ENCODE measurements around the gene NAA38.

Gene NAA38

DNA sequence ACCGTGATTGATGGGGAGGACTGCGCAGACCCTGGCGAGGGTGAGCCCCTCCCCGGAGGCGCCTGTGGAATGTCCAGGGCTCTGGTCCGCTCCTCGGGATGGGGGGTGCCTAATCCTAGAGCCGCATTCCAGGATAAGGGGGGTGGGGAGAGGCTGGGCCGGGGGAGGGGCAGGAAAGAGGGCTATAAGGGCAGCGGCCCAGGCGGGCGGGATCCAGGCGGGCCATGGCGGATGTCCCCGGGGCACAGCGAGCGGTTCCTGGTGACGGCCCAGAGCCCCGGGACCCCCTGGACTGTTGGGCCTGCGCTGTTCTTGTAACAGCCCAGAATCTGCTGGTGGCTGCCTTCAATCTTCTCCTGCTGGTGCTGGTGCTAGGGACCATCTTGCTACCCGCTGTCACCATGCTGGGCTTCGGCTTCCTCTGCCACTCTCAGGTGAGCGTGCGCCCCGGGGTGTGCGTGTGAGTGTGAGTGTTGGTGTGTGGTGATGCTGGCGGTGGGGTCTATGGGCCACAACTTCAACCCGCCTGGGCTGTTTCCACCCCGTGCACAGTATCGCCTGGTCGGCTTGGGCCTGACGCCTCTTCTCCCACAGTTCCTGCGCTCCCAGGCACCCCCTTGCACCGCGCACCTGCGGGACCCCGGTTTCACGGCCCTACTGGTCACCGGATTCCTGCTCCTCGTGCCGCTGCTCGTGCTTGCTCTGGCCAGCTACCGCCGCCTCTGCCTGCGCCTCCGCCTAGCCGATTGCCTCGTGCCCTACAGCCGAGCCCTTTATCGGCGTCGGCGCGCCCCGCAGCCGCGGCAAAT is 2.3 kb downstream of the NAA38 start, which contains the start of gene TMEM88:
TSS of gene TMEM88 (plus strand) at position 216 of the 809 bp plus-strand sequence. CDS start at position 225, 9 bp downstream.
- TF ChIP-seq, protein P1, sequence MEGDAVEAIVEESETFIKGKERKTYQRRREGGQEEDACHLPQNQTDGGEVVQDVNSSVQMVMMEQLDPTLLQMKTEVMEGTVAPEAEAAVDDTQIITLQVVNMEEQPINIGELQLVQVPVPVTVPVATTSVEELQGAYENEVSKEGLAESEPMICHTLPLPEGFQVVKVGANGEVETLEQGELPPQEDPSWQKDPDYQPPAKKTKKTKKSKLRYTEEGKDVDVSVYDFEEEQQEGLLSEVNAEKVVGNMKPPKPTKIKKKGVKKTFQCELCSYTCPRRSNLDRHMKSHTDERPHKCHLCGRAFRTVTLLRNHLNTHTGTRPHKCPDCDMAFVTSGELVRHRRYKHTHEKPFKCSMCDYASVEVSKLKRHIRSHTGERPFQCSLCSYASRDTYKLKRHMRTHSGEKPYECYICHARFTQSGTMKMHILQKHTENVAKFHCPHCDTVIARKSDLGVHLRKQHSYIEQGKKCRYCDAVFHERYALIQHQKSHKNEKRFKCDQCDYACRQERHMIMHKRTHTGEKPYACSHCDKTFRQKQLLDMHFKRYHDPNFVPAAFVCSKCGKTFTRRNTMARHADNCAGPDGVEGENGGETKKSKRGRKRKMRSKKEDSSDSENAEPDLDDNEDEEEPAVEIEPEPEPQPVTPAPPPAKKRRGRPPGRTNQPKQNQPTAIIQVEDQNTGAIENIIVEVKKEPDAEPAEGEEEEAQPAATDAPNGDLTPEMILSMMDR (IDR thresholded peaks at IDR 0.05), result no peak
- H3K4me1 Mint-ChIP-seq, result peaks cover 17% of the 10 kb centered on the region
- peaks cover 16% of the 10 kb centered on the region for H3K27me3 Mint-ChIP-seq (ENCODE audit: low read depth, poor library complexity)
- H3K36me3 Mint-ChIP-seq (ENCODE audit: low read depth), result peaks cover 38% of the 10 kb centered on the region
- H3K27ac Mint-ChIP-seq, result peak within 1 kb of the TSS; percentile 53
- DNase-seq, result peak; percentile 80
- H3K9me3 Mint-ChIP-seq, result no peaks in the 10 kb centered on the region
- H3K4me3 Mint-ChIP-seq, result peak within 1 kb of the TSS; percentile 77

DNA sequence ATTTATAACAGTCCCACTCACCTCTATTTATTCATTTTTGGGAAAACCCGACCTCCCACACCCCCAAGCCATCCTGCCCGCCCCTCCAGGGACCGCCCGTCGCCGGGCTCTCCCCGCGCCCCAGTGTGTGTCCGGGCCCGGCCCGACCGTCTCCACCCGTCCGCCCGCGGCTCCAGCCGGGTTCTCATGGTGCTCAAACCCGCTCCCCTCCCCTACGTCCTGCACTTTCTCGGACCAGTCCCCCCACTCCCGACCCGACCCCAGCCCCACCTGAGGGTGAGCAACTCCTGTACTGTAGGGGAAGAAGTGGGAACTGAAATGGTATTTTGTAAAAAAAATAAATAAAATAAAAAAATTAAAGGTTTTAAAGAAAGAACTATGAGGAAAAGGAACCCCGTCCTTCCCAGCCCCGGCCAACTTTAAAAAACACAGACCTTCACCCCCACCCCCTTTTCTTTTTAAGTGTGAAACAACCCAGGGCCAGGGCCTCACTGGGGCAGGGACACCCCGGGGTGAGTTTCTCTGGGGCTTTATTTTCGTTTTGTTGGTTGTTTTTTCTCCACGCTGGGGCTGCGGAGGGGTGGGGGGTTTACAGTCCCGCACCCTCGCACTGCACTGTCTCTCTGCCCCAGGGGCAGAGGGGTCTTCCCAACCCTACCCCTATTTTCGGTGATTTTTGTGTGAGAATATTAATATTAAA is 3.1 kb downstream of the NAA38 start:
- no peaks in the 10 kb centered on the region for H3K9me3 Mint-ChIP-seq
- TF ChIP-seq, protein P1 (IDR thresholded peaks at IDR 0.05), result no peak
- H3K36me3 Mint-ChIP-seq (ENCODE audit: low read depth), result peaks cover 39% of the 10 kb centered on the region
- no peak overlapping the region for H3K27ac Mint-ChIP-seq
- peaks cover 16% of the 10 kb centered on the region for H3K27me3 Mint-ChIP-seq (ENCODE audit: low read depth, poor library complexity)
- peaks cover 17% of the 10 kb centered on the region for H3K4me1 Mint-ChIP-seq
- peak; percentile 42 for DNase-seq
- peak overlapping the region; percentile 77 for H3K4me3 Mint-ChIP-seq

DNA sequence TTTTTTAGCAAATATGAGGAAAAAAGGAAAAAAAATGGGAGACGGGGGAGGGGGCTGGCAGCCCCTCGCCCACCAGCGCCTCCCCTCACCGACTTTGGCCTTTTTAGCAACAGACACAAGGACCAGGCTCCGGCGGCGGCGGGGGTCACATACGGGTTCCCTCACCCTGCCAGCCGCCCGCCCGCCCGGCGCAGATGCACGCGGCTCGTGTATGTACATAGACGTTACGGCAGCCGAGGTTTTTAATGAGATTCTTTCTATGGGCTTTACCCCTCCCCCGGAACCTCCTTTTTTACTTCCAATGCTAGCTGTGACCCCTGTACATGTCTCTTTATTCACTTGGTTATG is 3.7 kb downstream of the NAA38 start:
- no peak for DNase-seq
- H3K4me3 Mint-ChIP-seq, result peak overlapping the region; percentile 77
- peaks cover 37% of the 10 kb centered on the region for H3K36me3 Mint-ChIP-seq (ENCODE audit: low read depth)
- peaks cover 17% of the 10 kb centered on the region for H3K4me1 Mint-ChIP-seq
- TF ChIP-seq, protein P1 (IDR thresholded peaks at IDR 0.05), result no peak
- no peaks in the 10 kb centered on the region for H3K9me3 Mint-ChIP-seq
- H3K27me3 Mint-ChIP-seq (ENCODE audit: low read depth, poor library complexity), result peaks cover 16% of the 10 kb centered on the region
- no peak overlapping the region for H3K27ac Mint-ChIP-seq

DNA sequence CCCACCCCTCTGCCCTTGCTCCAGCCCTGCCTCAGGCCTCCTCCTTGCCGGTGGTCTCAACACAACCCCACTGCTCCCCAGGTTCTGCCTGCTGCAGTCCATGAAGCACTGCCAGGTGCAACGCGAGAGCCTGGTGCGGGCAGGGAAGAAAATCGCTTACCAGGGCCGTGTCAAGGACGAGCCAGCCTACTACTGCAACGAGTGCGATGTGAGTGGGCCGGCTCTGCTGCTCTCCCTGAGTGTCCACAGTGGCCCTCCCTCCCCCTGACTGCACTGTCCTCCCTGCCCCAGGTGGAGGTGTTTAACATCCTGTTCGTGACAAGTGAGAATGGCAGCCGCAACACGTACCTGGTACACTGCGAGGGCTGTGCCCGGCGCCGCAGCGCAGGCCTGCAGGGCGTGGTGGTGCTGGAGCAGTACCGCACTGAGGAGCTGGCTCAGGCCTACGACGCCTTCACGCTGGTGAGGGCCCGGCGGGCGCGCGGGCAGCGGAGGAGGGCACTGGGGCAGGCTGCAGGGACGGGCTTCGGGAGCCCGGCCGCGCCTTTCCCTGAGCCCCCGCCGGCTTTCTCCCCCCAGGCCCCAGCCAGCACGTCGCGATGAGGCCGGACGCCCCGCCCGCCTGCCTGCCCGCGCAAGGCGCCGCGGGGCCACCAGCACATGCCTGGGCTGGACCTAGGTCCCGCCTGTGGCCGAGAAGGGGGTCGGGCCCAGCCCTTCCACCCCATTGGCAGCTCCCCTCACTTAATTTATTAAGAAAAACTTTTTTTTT is 4.3 kb downstream of the NAA38 start:
- DNase-seq, result no peak
- no peaks in the 10 kb centered on the region for H3K9me3 Mint-ChIP-seq
- peaks cover 16% of the 10 kb centered on the region for H3K27me3 Mint-ChIP-seq (ENCODE audit: low read depth, poor library complexity)
- H3K36me3 Mint-ChIP-seq (ENCODE audit: low read depth), result peaks cover 37% of the 10 kb centered on the region
- TF ChIP-seq, protein P1 (IDR thresholded peaks at IDR 0.05), result no peak
- no peak overlapping the region for H3K4me3 Mint-ChIP-seq
- H3K4me1 Mint-ChIP-seq, result peaks cover 17% of the 10 kb centered on the region
- H3K27ac Mint-ChIP-seq, result no peak overlapping the region

- peaks cover 37% of the 10 kb centered on the region for H3K36me3 Mint-ChIP-seq (ENCODE audit: low read depth)
- no peaks in the 10 kb centered on the region for H3K9me3 Mint-ChIP-seq
- H3K4me1 Mint-ChIP-seq, result peaks cover 17% of the 10 kb centered on the region
- H3K27ac Mint-ChIP-seq, result no peak overlapping the region
- no peak overlapping the region for H3K4me3 Mint-ChIP-seq
- peaks cover 16% of the 10 kb centered on the region for H3K27me3 Mint-ChIP-seq (ENCODE audit: low read depth, poor library complexity)
- TF ChIP-seq, protein P1 (IDR thresholded peaks at IDR 0.05), result no peak
- DNase-seq, result no peak
Measured at GRCh38 chr17:7852262-7852670, 5.1 kb downstream of the NAA38 start.
